C4-2B (cell line): ENCODE measurements around the gene LINC00632.

Source experiments
- ZFX ChIP-seq: fragments of 450-650 bp; IDR thresholded peaks from 2 replicates; pipeline ENCODE4 v1.6.1; 2017
- TF ChIP-seq, protein P1 (sequence below): fragments of 450-650 bp; conservative IDR thresholded peaks from 2 replicates; pipeline ENCODE4 v1.5.1; 2017; ENCODE audit warnings: mild to moderate bottlenecking

DNA sequence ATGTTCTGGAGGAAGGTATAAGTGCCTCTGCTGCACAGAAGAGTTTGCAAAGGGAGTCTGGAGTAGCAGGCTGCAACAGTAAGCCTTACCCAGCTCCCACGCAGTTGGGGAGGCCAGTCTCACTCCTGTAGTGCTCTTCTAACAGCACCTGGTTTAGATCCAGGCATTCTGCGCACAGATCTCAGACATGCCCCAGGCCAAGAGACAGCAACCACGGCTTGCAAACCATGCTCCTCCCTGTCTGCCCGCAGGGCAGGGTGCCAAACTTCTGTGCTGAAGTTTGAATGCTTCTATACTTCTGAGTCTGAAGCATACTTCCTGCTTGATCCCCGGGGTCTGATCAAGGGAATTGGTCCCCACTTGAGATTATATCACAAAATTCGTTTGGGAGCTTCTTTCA is 106.3 kb downstream of the LINC00632 start:
- TF ChIP-seq, protein P1, sequence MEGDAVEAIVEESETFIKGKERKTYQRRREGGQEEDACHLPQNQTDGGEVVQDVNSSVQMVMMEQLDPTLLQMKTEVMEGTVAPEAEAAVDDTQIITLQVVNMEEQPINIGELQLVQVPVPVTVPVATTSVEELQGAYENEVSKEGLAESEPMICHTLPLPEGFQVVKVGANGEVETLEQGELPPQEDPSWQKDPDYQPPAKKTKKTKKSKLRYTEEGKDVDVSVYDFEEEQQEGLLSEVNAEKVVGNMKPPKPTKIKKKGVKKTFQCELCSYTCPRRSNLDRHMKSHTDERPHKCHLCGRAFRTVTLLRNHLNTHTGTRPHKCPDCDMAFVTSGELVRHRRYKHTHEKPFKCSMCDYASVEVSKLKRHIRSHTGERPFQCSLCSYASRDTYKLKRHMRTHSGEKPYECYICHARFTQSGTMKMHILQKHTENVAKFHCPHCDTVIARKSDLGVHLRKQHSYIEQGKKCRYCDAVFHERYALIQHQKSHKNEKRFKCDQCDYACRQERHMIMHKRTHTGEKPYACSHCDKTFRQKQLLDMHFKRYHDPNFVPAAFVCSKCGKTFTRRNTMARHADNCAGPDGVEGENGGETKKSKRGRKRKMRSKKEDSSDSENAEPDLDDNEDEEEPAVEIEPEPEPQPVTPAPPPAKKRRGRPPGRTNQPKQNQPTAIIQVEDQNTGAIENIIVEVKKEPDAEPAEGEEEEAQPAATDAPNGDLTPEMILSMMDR, result no peak
- TF ChIP-seq ZFX, result no peak
